Mammary epithelial cell (primary cell): ENCODE data around the gene TRPM1.

Experiments
- CTCF ChIP-seq, 2 donors: IDR thresholded peaks in 1 of 2; conservative IDR thresholded peaks in 1 of 2; 2 replicates each; pipeline ENCODE4 v1.5.1; 2011 to 2012; ENCODE audit warnings: inconsistent platforms in 2 of 2, low read length in 2 of 2, mild to moderate bottlenecking in 2 of 2, control low read depth in 1 of 2, low read depth in 1 of 2; ENCODE audit not compliant: insufficient read depth in 1 of 2; ENCODE audit errors: extremely low read depth in 1 of 2
- EZH2 ChIP-seq: IDR thresholded peaks from 2 replicates; pipeline ENCODE4 v1.6.1; 2012; ENCODE audit warnings: low read length, inconsistent platforms, borderline replicate concordance

GRCh38 chr15:31067890-31068603, 33.5 kb downstream of the TRPM1 start:
- TF ChIP-seq CTCF (conservative IDR thresholded peaks at IDR 0.05 in 1 of 2, IDR thresholded peaks at IDR 0.05 in 1 of 2; ENCODE audit: extremely low read depth in 1 of 2, insufficient read depth in 1 of 2, low read depth in 1 of 2, low read length in 2 of 2), result no peak
- no peak for TF ChIP-seq EZH2
